PC-9 (cell line): ENCODE results near the gene MED27. TPM values are rescaled to one million over a fixed set of nuclear protein-coding genes. Genes with fewer than 3 reads are reported as not detected.

Experiments used
- BruUV-seq: library from RNA; stranded (reverse); fragments of 400-500 nt; replicated peaks from 2 replicates; lab custom pipeline; 2021; lab: Mats Ljungman, UMichigan
- CTCF ChIA-PET: fragments of 300-600 bp; sonication (Branson Sonifier 250); formaldehyde crosslinking; loops from one replicate; lab custom pipeline; 2022; ENCODE audit warnings: antibody characterized with exemption; lab: Charles Lee
- POLR2A ChIA-PET: fragments of 300-600 bp; sonication (Branson Sonifier 250); formaldehyde crosslinking; loops from one replicate; lab custom pipeline; 2022; ENCODE audit warnings: antibody characterized with exemption; ENCODE audit not compliant: unreplicated experiment; lab: Charles Lee
- DNase-seq, 2 experiments: peaks; one replicate each; pipeline versions ENCODE4 v3.0.0 to v3.0.0-alpha.2; 2015 to 2022; ENCODE audit warnings: mixed read lengths in 1 of 2
- H2AFZ ChIP-seq: fragments of 200-600 bp; sonication (generic); 2 replicates; pipeline ENCODE4 v1.8.1; 2017; ENCODE audit warnings: antibody characterized with exemption
- H3F3A ChIP-seq: fragments of 200-600 bp; sonication (generic); 2 replicates; pipeline ENCODE4 v1.8.1; 2017; ENCODE audit warnings: antibody characterized with exemption, mild to moderate bottlenecking, low read depth; ENCODE audit not compliant: insufficient read depth
- H3K27ac ChIP-seq: fragments of 200-600 bp; sonication (generic); 2 replicates; pipeline ENCODE4 v1.6.1; 2016; ENCODE audit warnings: mixed run types
- H3K27me3 ChIP-seq: fragments of 200-600 bp; sonication (generic); 2 replicates; pipeline ENCODE4 v1.6.1; 2016; ENCODE audit warnings: low read depth, mixed run types; ENCODE audit not compliant: insufficient read depth
- H3K36me3 ChIP-seq: fragments of 200-600 bp; sonication (generic); 2 replicates; pipeline ENCODE4 v1.6.1; 2016; ENCODE audit warnings: low read depth, mixed run types
- H3K4me1 ChIP-seq: fragments of 200-600 bp; sonication (generic); replicated peaks from 2 replicates; pipeline ENCODE4 v1.6.1; 2016; ENCODE audit warnings: mixed run types; ENCODE audit not compliant: insufficient read depth
- H3K4me2 ChIP-seq: fragments of 200-600 bp; sonication (generic); 2 replicates; pipeline ENCODE4 v1.6.1; 2017; ENCODE audit warnings: mixed run types
- H3K4me3 ChIP-seq: fragments of 200-600 bp; sonication (generic); 2 replicates; pipeline ENCODE4 v1.6.1; 2016; ENCODE audit warnings: mixed run types
- H3K79me2 ChIP-seq: fragments of 200-600 bp; sonication (generic); 2 replicates; pipeline ENCODE4 v1.6.1; 2017; ENCODE audit warnings: low read depth, mixed run types
- H3K9me2 ChIP-seq: fragments of 200-600 bp; sonication (generic); 2 replicates; pipeline ENCODE4 v1.8.1; 2017; ENCODE audit warnings: mild to moderate bottlenecking; ENCODE audit not compliant: insufficient read depth
- H3K9me3 ChIP-seq: fragments of 200-600 bp; sonication (generic); 2 replicates; pipeline ENCODE4 v1.8.1; 2016; ENCODE audit warnings: low read depth; ENCODE audit not compliant: insufficient read depth
- H4K20me1 ChIP-seq: fragments of 200-600 bp; sonication (generic); 2 replicates; pipeline ENCODE4 v1.8.1; 2017; ENCODE audit not compliant: insufficient read depth
- CTCF ChIP-seq: fragments of 200-600 bp; sonication (generic); conservative IDR thresholded peaks from 2 replicates; pipeline ENCODE4 v1.6.1; 2017; ENCODE audit warnings: mixed run types, antibody characterized with exemption, mild to moderate bottlenecking, moderate library complexity
- EZH2 ChIP-seq: fragments of 200-600 bp; sonication (generic); IDR thresholded peaks from 2 replicates; pipeline ENCODE4 v1.8.0; 2017; ENCODE audit warnings: antibody characterized with exemption, low read depth
- intact Hi-C: fragments of 100-400 bp; cut with micrococcal nuclease; formaldehyde crosslinking; loops from one replicate; pipeline ENCODE4 v1.10.0; 2022; ENCODE audit not compliant: unreplicated experiment
- total RNA-seq: library from RNA; stranded (reverse); gene quantifications from 2 replicates; pipeline ENCODE4 v1.2.3, GENCODE V29; 2021

The MED27 gene
- total RNA-seq, 1 experiment from 2014 or later, result 31.2 TPM

DNA sequence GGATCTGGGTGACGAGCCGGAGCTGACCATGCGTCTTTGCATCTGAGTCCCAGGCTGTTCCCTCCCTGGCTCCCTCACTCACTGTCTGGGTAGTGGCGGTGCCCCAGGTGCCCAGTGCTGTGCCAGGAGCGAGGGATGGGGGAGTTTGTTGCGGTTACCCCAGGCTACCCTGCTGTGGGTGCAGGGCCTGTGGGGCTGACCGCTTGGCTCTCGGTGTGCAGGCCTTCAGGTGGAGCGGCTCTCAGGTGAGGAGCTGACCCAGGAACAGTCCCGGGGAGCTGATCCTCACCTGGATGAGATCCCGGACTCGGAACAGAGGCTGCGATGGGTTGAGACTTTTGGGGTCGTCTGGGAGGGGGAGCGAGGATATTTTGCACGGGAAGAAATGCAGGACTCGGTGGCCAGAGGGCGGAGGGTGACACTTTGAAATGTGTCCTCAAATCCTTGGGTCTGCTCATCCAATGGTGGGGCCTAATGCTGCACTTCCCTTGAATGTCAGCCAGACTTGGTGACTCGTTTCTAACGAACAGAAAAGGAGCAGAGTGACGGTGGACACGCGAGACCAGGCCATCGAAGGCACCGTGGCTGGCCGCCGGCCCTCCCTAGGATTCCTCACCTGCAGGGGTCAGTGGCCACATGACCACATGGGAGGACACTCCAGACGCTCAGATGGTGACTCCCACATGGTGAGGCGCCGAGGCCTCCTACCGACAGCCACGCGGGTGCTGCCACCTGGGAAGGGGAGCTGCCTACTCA lies 235.5 kb downstream of the MED27 start:
- no peaks in the 10 kb centered on the region for H3K4me1 ChIP-seq
- no peaks in the 10 kb centered on the region for H3K36me3 ChIP-seq
- DNase-seq, result no peak

GRCh38 chr9:131841765-131842318 lies 237.8 kb downstream of the MED27 start:
- H3K79me2 ChIP-seq, result no peaks in the 10 kb centered on the region
- TF ChIP-seq EZH2 (no peak), CTCF (no peak)
- H3K4me3 ChIP-seq, result no peak overlapping the region
- H3F3A ChIP-seq, result no peaks in the 10 kb centered on the region
- BruUV-seq, result no TSS peak
- no peaks in the 10 kb centered on the region for H3K9me3 ChIP-seq
- H4K20me1 ChIP-seq, result no peaks in the 10 kb centered on the region
- H3K4me2 ChIP-seq, result no peak overlapping the region
- peaks cover 36% of the 10 kb centered on the region for H3K27me3 ChIP-seq
- ChIA-PET CTCF (no interaction called here), POLR2A (no interaction called here)
- no peaks in the 10 kb centered on the region for H3K9me2 ChIP-seq
- H2AFZ ChIP-seq, result no peak overlapping the region
- intact Hi-C loops, result no loop called here
- no peaks in the 10 kb centered on the region for H3K36me3 ChIP-seq
- DNase-seq, result no peak
- H3K4me1 ChIP-seq, result no peaks in the 10 kb centered on the region
- H3K27ac ChIP-seq, result no peak overlapping the region

More for the DNA sequence above, 235.5 kb downstream of the MED27 start:
- Histone ChIP-seq H4K20me1 (no peaks in the 10 kb centered on the region), H3K79me2 (no peaks in the 10 kb centered on the region), H3K9me3 (no peaks in the 10 kb centered on the region), H3K4me3 (no peak overlapping the region), H3K4me2 (no peak overlapping the region), H2AFZ (no peak overlapping the region), H3K9me2 (no peaks in the 10 kb centered on the region), H3K27me3 (peaks cover 38% of the 10 kb centered on the region), H3K27ac (no peak overlapping the region), H3F3A (no peaks in the 10 kb centered on the region)
- ChIA-PET CTCF (no interaction called here), POLR2A (no interaction called here)
- intact Hi-C loops, result no loop called here
- BruUV-seq, result no TSS peak
- TF ChIP-seq EZH2 (no peak), CTCF (no peak)

- DNase-seq, result no peak
- Histone ChIP-seq H3K36me3 (no peaks in the 10 kb centered on the region), H4K20me1 (no peaks in the 10 kb centered on the region), H3F3A (no peaks in the 10 kb centered on the region), H3K4me1 (no peaks in the 10 kb centered on the region), H3K79me2 (no peaks in the 10 kb centered on the region), H2AFZ (no peak overlapping the region), H3K9me3 (no peaks in the 10 kb centered on the region), H3K27me3 (peaks cover 28% of the 10 kb centered on the region), H3K4me3 (no peak overlapping the region), H3K4me2 (no peak overlapping the region), H3K27ac (no peak overlapping the region), H3K9me2 (no peaks in the 10 kb centered on the region)
- TF ChIP-seq CTCF, result no peak
- no peak for TF ChIP-seq EZH2
- intact Hi-C loops, result no loop called here
- CTCF ChIA-PET, result no interaction called here
- no TSS peak for BruUV-seq
- POLR2A ChIA-PET, result interaction anchor here (0.6 kb wide), 1 partner anchor 1112 kb away, joined by 5 read pairs; no protein-coding TSS in a partner anchor
Observed at GRCh38 chr9:131840751-131841702, 238.6 kb downstream of the MED27 start.
